Hypothalamus (tissue), 51 donors: ENCODE data around the gene ALKBH5.

Experiments
- DNase-seq, 51 donors: peaks; one replicate each; lab custom pipeline; 2025; lab: John Stamatoyannopoulos, UW

ALKBH5 gene

DNA sequence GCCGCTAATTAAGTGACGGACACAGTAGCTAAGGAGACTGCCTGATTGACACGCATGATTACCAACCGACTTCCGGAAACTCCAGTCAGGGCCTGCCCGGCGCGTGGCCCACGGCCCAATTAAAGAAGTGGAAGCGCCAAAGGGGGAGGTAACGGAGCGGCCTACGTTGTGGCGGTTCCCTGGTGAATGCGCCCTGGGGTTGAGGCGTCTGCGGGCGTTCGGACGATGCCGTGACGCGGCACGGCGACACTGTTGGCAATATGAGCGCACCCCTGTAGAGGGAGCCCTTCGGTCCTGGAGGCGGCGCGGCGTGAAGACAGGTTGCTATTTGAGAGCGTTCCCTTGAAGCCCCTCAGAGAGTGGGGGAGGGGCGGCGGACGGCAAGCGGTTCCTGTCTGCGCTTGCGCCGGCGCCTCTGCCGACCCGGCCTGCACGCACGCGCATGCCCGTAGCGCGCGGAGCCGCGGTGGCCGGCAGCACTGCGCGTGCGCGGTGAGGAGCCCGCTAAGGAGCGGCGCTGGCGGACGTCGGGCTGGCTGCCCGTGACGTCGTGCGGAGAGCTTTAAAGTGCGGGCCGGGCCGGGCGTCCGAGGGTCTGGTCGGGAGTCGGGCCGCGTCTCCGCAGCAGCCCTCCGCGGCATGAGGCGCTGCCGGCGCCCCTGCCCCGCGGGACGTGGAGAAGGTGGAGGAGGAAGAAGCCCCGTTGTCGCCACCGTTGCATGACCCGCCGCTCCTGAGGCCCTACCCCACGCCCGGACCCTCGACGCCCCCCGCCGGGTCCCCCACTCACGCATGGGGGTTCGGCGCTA is at the start of gene ALKBH5:
ALKBH5 (plus strand) TSS at position 495 of the 809 bp plus-strand sequence. CDS start 416 bp downstream, outside the sequence.
- DNase-seq = peak; percentile 85 to 100 (median 97)

DNA sequence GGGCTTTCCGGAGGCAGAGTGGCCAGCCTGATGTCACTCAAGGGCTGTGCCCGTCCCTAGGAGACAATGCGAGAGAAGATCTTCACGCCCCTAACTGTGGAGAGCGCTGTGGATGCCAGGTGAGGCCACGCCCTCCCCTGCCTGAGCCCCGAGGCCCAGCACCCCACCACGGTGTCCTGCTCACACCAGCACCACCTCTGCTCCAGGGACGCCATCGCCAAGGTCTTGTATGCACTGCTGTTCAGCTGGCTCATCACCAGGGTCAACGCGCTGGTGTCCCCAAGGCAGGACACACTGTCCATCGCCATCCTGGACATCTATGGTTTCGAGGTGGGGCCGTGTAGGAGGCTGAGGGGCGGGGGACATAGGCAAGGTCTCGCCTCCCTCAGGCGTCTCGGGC is 47.3 kb upstream of the ALKBH5 start:
- DNase-seq = no peak

DNA sequence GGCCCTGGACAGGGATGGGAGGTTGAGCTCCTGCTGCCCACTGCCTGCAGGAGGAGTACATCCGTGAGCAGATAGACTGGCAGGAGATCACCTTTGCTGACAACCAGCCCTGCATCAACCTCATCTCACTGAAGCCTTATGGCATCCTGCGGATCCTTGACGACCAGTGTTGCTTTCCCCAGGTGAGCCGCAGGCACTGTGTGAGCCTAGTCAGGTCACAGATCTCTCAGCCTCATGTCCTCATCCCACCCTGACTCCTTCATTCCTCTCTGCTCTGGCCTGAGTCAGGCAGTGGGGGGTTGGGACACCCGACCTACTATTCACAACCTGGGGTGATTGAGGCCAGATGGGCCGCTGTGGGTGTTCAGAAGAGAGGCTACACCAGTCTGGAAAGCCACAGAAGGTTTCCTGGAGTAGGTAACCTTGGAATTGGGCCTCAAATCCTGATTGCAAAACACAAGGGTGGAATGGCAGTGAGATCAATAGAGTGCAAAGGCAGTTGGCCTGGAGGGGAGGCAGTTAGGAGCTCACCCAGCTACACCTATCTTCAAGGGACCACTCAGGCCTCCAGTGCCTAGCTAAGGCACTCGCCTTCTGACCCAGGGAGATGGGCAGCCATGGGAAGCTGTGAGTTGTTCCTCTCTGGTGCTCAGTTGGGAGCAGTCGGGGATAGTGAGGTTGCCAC is 45.4 kb upstream of the ALKBH5 start:
- no peak for DNase-seq

DNA sequence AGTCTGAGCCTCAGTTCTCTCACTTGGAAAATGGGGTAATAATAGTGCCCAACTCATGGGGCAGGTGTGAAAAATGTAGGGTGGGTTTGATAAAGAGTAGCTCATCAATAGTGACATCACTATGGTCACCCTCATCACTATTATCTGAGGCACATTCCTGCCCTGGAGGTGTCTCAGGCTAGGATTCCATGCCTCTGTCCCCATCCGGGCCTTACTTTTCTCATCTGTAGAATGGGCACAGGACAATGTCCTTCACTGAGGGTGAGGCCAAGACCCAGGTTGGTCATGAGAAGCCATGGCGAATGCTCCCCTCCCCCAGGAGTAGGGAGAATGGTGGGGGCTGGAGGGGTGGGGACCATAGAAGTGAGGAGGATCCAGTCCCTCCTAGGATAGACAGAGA is 44.5 kb upstream of the ALKBH5 start:
- DNase-seq = no peak

DNA sequence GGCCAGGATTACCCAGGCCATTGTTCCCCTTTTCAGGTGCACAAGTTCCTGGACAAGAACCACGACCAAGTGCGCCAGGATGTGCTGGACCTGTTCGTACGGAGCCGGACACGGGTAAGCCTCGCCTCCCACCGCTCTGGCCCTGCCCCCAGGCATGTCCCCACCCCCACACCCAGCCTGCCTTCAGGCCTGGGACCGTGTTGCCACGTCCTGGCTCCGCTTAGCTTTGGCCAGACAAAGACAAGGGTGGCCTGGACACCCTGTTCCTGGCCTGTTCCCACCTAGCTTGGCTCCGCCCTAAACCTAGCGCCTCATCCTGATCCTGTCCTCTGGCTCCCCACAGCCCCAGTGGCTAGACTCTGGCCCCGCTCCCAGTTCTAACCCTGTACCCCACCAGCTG is 44.1 kb upstream of the ALKBH5 start:
- DNase-seq = no peak

DNA sequence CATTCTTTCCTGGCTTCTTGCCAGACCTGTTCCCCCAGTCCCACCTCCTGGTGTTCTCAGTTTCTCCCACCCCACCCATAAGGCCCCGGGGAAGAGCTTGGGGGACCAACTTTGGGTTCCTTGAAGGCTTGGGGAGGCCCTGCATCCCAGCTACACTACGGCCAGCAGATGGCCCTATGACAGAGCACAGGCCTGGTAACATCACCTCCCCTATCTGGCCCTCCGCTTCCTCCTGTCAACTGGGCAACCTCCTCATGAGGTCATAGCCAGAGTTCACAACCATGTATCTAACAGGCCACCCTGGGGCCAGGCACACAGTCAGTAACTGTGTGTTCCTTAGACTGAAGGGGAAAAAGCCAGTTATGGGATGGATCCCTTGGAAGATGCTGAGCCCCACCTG is 43.7 kb upstream of the ALKBH5 start:
- DNase-seq = no peak

DNA sequence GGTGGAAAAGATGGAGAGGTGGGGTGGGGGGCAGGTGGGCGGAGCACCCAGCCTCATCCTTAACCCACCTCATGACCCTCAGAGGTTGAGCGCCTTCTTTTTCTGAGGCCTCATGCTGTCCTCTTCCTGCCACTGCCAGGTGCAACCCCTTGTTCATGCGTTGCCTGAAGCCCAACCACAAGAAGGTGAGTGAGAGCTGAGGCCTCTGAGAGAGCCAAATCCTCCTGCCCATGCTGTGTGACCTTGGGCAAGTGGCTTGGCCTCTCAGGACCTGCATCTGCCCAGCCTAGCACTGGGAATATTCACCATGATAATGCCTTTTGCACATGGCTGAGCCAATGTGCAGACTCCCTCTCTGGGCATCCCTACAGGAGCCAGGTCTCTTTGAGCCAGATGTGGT is 43.0 kb upstream of the ALKBH5 start:
- DNase-seq = no peak

DNA sequence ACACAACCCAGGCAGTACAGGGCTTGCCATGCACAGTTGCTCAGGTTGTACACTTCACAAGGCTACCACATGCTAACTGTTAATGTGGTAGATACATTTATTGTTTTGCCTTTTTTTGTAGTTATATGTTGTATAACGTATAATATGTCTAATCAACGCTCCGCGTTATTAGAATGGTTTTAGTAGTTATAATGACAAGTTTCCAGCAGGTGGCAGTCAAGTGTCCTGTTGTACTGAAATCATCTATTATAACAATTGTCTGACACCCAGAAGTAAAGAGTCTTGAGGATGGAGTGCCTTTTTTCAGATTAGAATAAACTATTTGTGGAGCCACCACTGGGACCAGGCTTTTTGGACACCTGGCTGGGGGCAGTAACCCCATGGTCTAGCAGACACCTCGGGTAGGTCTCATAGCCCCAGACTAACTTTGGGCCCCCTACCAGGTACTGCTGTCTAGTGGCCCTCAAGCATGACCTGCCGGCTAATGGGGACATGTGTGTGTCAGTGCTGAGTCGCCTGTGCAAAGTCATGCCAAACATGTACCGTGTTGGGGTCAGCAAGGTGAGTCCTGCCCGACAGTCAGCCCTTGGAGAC is 42.3 kb upstream of the ALKBH5 start:
- peak in 5 of 51 donors; percentile 7 to 45 (median 23) for DNase-seq

DNA sequence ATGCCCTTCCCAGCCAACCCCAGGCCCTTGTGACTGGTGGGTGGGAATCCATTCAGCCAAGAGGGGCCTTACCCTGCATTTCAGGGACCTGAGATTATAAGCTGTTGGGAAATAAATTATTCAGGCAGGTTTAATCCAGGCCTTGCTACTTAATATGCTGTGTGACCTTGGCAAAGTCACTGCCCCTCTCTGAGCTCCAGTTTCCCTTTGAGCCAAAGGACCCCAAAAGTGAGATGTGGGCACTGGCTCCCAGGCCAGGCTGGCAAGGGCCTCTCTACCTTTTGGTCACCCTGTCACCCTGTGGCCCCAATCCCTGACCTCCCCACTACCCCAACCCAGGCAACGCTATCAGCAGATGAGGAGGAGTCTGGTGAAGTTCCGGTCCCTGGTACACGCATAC is 41.2 kb upstream of the ALKBH5 start:
- DNase-seq = no peak

DNA sequence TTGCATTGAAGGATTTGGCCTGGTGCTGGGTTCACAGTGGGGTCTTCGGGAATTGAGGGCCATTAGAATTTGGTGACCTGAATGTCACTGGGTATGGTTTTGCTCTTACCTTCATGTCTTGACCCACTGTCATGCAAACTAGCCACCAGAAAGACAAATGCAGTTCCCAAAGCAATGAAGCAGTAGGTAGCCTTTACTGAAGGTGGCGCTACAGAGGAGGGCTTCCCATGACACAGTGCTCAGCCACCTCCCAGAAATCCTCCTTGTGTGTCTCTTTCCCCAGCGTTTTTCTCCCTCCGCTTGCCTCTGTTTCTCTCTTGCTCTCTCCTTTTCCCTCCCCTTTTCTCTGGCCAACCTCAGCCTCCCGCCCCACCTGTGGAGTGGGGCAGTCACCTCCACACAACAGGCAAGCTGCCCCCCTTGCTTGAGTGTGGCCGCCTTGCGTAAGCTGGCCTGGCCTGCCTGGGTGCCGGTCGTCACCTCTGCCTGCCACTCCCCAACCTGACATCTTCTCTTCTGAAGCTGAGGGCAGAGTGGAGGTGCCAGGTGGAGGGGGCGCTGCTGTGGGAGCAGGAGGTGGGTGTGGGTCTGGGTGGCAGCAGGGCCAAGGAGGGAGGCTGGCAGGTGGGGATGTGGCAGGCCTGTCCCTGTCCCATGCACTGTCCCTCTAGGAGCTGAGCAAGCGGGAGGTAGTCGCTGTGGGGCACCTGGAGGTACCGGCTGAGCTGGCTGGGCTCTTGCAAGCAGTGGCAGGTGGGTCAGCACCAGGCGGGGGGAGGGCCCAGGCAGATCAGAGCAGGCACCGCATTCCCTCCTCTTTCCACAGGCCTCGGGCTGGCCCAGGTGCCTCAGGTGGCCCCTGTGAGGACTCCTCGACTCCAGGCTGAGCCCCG is 40.3 kb upstream of the ALKBH5 start:
- DNase-seq = no peak

DNA sequence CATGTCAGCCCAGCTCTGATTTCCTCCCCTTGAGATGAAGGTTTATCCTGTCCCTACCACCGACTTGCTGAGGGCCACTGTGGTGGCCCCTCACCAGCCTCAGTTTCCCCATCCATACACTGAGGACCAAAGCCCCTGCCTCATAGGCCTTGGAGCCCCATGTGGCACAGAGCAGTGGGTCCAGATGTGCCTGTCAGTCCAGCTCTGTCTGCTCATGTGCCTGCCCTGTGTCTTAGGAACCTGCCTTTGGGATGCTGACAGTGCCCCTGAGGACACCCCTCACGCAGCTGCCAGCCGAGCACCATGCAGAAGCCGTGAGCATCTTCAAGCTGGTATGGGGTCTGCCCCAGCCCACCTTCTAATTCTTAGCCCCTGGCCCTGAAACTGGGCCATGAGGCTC is 39.4 kb upstream of the ALKBH5 start:
- DNase-seq = no peak

DNA sequence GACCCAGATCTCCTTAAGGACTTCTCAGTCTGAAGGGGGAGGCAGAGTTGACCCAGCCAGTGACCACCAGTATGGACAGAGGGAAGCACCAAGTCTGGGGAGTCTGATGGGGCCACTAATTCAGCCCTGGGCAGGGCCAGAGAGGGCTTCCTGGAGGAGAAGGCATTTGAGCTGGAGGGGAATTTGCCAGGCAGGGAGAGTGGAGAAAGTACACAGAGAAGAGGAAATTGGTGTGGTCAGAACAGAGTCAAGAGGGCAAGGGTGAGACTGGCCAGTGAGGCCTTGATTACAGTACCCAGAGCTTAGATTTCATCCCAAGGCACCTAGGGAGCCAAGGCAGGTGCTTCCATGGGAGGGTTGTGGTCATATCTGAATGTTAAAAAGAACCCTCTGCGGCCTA is 38.8 kb upstream of the ALKBH5 start:
- DNase-seq = no peak

DNA sequence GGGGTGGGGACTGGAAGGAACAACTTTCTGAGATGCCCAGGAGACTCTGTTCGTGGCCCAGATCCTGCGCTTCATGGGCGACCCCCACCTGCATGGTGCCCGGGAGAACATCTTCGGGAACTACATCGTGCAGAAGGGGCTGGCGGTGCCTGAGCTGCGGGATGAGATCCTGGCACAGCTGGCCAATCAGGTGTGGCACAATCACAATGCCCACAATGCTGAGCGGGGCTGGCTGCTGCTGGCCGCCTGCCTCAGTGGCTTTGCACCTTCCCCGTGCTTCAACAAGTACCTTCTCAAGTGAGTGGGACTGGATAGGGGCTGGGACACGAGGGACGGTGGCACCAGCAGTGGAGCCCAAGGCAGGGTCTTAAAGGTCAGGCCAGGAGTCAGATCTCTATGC is 37.8 kb upstream of the ALKBH5 start:
- DNase-seq = no peak

DNA sequence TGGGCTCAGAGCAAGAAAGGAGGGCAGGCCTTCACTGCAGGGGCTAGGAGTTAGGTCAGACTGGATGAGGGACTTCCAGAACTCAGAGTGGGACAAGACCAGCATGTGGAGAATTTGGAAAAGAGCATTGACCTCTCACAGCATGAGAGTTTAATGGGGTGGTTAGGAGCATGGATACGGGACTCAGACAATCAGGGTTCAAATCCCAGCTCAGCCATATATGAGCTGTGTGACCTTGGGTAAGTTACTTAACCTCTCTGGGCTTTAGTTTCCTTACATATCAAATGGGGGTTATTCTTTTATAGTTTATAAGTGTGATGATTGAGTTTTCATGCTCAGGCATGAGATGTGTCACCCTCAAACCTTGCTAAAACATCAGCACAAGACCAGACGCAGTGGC is 37.4 kb upstream of the ALKBH5 start:
- DNase-seq = no peak

DNA sequence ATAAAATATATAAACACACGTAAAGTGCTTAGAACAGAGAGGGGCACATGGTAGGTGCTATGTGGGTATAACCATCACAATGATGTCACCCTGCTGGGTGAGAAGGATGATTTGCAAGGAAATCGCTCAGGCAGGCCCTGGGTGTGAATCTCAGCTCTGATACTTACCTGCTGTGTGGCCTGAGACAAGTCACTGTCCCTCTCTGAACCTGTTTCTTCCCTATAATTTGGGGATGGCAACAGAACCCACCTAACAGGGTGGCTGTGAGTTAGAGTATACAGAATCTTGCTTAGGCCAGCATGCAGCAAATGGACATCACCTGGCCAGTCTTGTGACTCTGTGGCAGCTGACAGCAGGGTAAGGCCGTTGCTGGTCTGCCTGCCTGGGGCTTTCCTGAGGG is 36.6 kb upstream of the ALKBH5 start:
- no peak for DNase-seq

DNA sequence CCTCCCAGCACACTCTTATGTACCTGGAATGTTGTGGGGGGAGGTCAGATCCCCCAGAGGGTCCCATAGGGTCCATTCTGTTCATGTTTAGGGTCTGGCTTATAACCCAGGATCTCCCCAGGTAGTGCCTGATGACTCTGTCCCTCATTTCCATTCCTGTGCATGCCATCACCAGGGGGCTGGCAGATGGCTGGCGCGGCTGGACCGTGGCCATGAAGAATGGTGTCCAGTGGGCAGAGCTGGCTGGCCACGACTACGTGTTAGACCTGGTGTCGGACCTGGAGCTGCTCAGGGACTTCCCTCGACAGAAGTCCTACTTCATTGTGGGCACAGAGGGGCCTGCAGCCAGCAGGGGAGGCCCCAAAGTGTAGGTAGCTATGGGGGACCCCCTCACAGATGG is 35.0 kb upstream of the ALKBH5 start:
- DNase-seq = no peak

DNA sequence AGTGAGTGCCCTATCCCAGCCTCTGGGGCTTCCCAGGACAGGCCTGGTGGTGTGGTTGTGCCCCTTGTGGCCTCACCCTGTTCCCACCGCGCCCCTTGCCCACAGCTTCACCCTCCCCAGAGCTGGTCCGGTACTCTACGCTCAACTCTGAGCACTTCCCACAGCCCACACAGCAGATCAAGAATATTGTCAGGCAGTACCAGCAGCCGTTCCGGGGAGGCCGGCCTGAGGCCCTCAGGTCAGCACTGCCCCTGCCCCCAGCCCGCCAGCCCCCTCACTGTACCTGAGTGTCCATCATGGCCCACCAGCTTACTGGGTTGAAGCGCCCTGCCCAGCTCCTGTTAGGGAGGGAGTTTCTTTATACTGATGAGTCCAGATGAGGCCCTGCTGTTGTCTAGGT is 32.3 kb upstream of the ALKBH5 start:
- DNase-seq = no peak

DNA sequence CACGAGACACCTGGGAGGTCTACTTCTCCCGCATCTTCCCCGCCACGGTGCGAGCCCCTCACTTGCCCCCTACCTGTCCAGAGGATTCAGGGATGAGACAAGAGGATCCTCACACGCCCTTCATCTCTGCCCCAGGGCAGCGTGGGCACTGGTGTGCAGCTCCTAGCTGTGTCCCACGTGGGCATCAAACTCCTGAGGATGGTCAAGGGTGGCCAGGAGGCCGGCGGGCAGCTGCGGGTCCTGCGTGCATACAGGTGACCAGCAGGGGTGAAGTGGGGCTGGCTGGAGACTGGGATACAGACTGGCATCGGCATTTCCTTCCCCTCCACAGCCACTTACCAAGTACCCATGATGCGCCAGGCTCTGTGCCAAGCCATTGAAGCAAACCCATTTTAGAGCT is 28.4 kb upstream of the ALKBH5 start:
- no peak for DNase-seq

DNA sequence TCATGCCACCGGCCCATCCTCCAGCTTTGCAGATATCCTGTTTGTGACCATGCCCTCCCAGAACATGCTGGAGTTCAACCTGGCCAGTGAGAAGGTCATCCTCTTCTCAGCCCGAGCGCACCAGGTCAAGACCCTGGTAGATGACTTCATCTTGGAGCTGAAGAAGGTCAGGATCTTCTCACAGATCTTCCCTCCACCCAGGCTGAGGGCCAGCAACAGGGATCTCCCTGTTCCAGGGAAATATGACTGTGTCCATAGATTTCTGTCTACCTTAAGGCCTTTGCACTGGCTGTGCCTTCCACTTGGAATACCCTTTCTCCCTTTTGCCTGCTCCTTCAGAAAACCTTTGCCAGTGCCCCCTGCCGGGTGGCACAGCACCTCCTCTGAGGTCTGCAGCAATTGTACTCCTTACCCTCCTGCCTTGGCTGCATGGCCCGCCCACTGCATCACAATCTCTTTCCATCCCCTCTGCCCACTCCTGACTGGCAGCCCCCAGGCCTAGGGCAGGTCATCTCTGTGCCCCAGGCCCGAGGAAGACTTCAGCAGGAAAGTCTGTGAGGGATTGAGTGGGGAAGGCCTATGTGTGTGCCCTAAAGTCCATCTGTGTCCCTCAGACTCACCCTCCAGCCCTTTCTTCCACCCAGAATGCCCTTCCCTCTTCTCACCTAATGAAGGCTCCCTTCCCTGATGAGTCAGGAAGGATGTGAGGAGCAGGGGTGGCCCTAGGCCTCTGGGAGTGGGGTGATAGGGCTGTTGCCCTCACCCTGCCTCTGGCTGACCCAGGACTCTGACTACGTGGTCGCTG is 27.3 kb upstream of the ALKBH5 start:
- DNase-seq = no peak

DNA sequence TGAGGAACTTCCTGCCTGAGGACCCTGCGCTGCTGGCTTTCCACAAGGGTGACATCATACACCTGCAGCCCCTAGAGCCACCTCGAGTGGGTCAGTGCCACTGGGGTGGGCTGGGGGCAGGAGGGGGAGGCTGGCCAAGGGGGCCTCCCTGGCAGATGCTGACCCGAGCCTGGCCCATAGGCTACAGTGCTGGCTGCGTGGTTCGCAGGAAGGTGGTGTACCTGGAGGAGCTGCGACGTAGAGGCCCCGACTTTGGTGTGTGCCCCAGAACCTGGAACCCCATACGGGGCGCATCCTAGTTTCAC is 26.7 kb upstream of the ALKBH5 start:
- DNase-seq = no peak
